Testis (tissue), 3 donors: Measurements from ENCODE around the gene MPC1L. TPM values are rescaled to one million over a fixed set of nuclear protein-coding genes. Genes with fewer than 3 reads are reported as not detected.

Source experiments
- DNase-seq: peaks from one replicate; pipeline ENCODE4 v3.0.0-alpha.2; 2019
- H3K27ac ChIP-seq, 2 donors: fragments of 200-600 bp; sonication (generic); one replicate each; pipeline ENCODE4 v1.5.1; 2019
- H3K27me3 ChIP-seq: fragments of 200-600 bp; sonication (generic); one replicate; pipeline ENCODE4 v1.5.1; 2019
- H3K36me3 ChIP-seq: fragments of 200-600 bp; sonication (generic); one replicate; pipeline ENCODE4 v1.5.1; 2017; ENCODE audit warnings: low read depth; ENCODE audit errors: missing control alignments
- H3K4me1 ChIP-seq: fragments of 200-600 bp; sonication (generic); one replicate; pipeline ENCODE4 v1.5.1; 2019
- H3K4me3 ChIP-seq, 2 donors: fragments of 200-600 bp; sonication (generic); one replicate each; pipeline ENCODE4 v1.5.1; 2017 to 2019
- H3K9me3 ChIP-seq: fragments of 200-600 bp; sonication (generic); one replicate; pipeline ENCODE4 v1.5.1; 2017
- CTCF ChIP-seq, 3 experiments: fragments of 450-650 bp in 2 of 3; fragments of 200-600 bp in 1 of 3; sonication (generic) in 1 of 3; IDR thresholded peaks; one replicate each; pipeline ENCODE4 v1.5.1; 2016 to 2019; ENCODE audit warnings: antibody characterized with exemption in 3 of 3, mild to moderate bottlenecking in 2 of 3, moderate library complexity in 1 of 3
- POLR2A ChIP-seq: fragments of 450-650 bp; IDR thresholded peaks from one replicate; pipeline ENCODE4 v1.6.1; 2017; ENCODE audit warnings: antibody characterized with exemption, mild to moderate bottlenecking, moderate library complexity
- WGBS, 2 donors: methylation state at CpG; one replicate each; pipeline ENCODE4 v1.1.5; 2018; 5-methylcytosine and 5-hydroxymethylcytosine counted together
- intact Hi-C: fragments of 100-400 bp; cut with DNase I; formaldehyde crosslinking; loops from one replicate; pipeline ENCODE4 v1.15.1; 2023; ENCODE audit warnings: low total_unique reads
- polyA plus RNA-seq: library from polyadenylated mRNA; stranded (reverse); fragments of 350-450 nt; fragmentation: Illumina TruSeq; extraction: RNeasy Lipid Tissue Mini Kit (QIAGEN cat#74804); gene quantifications from one replicate; pipeline ENCODE4 v1.2.3, GENCODE V29; 2014; ENCODE audit warnings: low read depth, low replicate concordance; ENCODE audit not compliant: insufficient read depth
- total RNA-seq, 2 donors: library from RNA; depleted of rRNA; stranded (reverse); fragments of >200 nt; gene quantifications; one replicate each; pipeline ENCODE4 v1.2.3, GENCODE V29; 2016

MPC1L gene
- total and polyA plus RNA-seq, 3 donors from 2014 or later: 8.5 to 17.3 (median 11.4) TPM

GRCh38 chrX:40625294-40625693 is 2.1 kb downstream of the MPC1L start:
- intact Hi-C loops: no loop called here
- Histone ChIP-seq H3K27ac (no peak overlapping the region), H3K36me3 (no peaks in the 10 kb centered on the region), H3K4me1 (no peaks in the 10 kb centered on the region), H3K4me3 (no peak overlapping the region), H3K9me3 (no peaks in the 10 kb centered on the region), H3K27me3 (no peaks in the 10 kb centered on the region)
- DNase-seq: no peak
- TF ChIP-seq CTCF (IDR thresholded peaks at IDR 0.05): no peak
- TF ChIP-seq POLR2A: no peak
- WGBS, 2 donors: 71 to 79% methylated on average over 4 of the region's 4 CpGs

GRCh38 chrX:40628506-40628905 is 5.3 kb downstream of the MPC1L start:
- no peaks in the 10 kb centered on the region for H3K27me3 ChIP-seq
- H3K27ac ChIP-seq: no peak overlapping the region
- DNase-seq: no peak
- no peak overlapping the region for H3K4me3 ChIP-seq
- no peaks in the 10 kb centered on the region for H3K36me3 ChIP-seq
- TF ChIP-seq CTCF (IDR thresholded peaks at IDR 0.05) (no peak), POLR2A (no peak)
- WGBS, 2 donors: 88 to 95% methylated on average over 2 to 5 of the region's 5 CpGs
- intact Hi-C loops: no loop called here
- no peaks in the 10 kb centered on the region for H3K4me1 ChIP-seq
- no peaks in the 10 kb centered on the region for H3K9me3 ChIP-seq

GRCh38 chrX:40632199-40632598 is 9.0 kb downstream of the MPC1L start:
- no peaks in the 10 kb centered on the region for H3K9me3 ChIP-seq
- no peak for DNase-seq
- no peak overlapping the region for H3K27ac ChIP-seq
- no peaks in the 10 kb centered on the region for H3K36me3 ChIP-seq
- no peaks in the 10 kb centered on the region for H3K27me3 ChIP-seq
- no peak overlapping the region for H3K4me3 ChIP-seq
- intact Hi-C loops: no loop called here
- 80 to 86% methylated on average over 3 to 4 of the region's 4 CpGs for WGBS, 2 donors
- TF ChIP-seq CTCF (IDR thresholded peaks at IDR 0.05) (no peak), POLR2A (no peak)
- no peaks in the 10 kb centered on the region for H3K4me1 ChIP-seq

GRCh38 chrX:40637687-40638086 is 14.5 kb downstream of the MPC1L start:
- no peaks in the 10 kb centered on the region for H3K9me3 ChIP-seq
- no peak overlapping the region for H3K27ac ChIP-seq
- WGBS, 2 donors: 93% methylated on average over 3 of the region's 3 CpGs
- no peaks in the 10 kb centered on the region for H3K27me3 ChIP-seq
- no peak for DNase-seq
- TF ChIP-seq POLR2A (no peak), CTCF (IDR thresholded peaks at IDR 0.05) (no peak)
- no peak overlapping the region for H3K4me3 ChIP-seq
- no peaks in the 10 kb centered on the region for H3K4me1 ChIP-seq
- intact Hi-C loops: no loop called here
- no peaks in the 10 kb centered on the region for H3K36me3 ChIP-seq

GRCh38 chrX:40644176-40644575 is 20.9 kb downstream of the MPC1L start:
- H3K27ac ChIP-seq: peak overlapping the region; percentile 39 to 73
- no peaks in the 10 kb centered on the region for H3K4me1 ChIP-seq
- WGBS, 2 donors: 51 to 59% methylated on average over 5 of the region's 5 CpGs
- intact Hi-C loops: no loop called here
- no peak overlapping the region for H3K4me3 ChIP-seq
- H3K27me3 ChIP-seq: no peaks in the 10 kb centered on the region
- TF ChIP-seq POLR2A (no peak), CTCF (IDR thresholded peaks at IDR 0.05) (no peak)
- H3K9me3 ChIP-seq: no peaks in the 10 kb centered on the region
- H3K36me3 ChIP-seq: no peaks in the 10 kb centered on the region
- no peak for DNase-seq
